HepG2 (cell line): ENCODE results near the gene ADGRD1. TPM values are rescaled to one million over a fixed set of nuclear protein-coding genes. Genes with fewer than 3 reads are reported as not detected.

Experiments
- ATF7 ChIP-seq, 2 experiments: fragments of 450-650 bp in 1 of 2; sonication (generic) in 1 of 2; formaldehyde crosslinking in 1 of 2; IDR thresholded peaks; 2 replicates each; pipeline versions ENCODE4 v1.4.0 to v1.6.1; 2016 to 2020; ENCODE audit warnings: antibody characterized with exemption in 1 of 2, mild to moderate bottlenecking in 1 of 2, missing genetic modification reagents in 1 of 2
- DNMT1 ChIP-seq: sonication (generic); formaldehyde crosslinking; IDR thresholded peaks from 2 replicates; pipeline ENCODE4 v1.5.1; 2020; ENCODE audit warnings: mild to moderate bottlenecking, missing genetic modification reagents
- REPIN1 ChIP-seq: sonication (generic); formaldehyde crosslinking; IDR thresholded peaks from 2 replicates; pipeline ENCODE4 v1.8.0; 2022; ENCODE audit warnings: missing genetic modification reagents, low read depth, mild to moderate bottlenecking, borderline replicate concordance
- SALL1 ChIP-seq: sonication (generic); formaldehyde crosslinking; IDR thresholded peaks from 2 replicates; pipeline ENCODE4 v1.8.0; 2022; ENCODE audit warnings: mild to moderate bottlenecking, missing genetic modification reagents
- ZBTB39 ChIP-seq: sonication (generic); formaldehyde crosslinking; IDR thresholded peaks from 2 replicates; pipeline ENCODE4 v1.5.0; 2020; ENCODE audit warnings: missing genetic modification reagents
- ZNF124 ChIP-seq: sonication (generic); formaldehyde crosslinking; IDR thresholded peaks from 2 replicates; pipeline ENCODE4 v1.4.0; 2020; ENCODE audit warnings: missing genetic modification reagents
- ZNF280D ChIP-seq: sonication (generic); formaldehyde crosslinking; IDR thresholded peaks from 2 replicates; pipeline ENCODE4 v1.5.1; 2020; ENCODE audit warnings: mild to moderate bottlenecking, missing genetic modification reagents
- ZNF614 ChIP-seq: IDR thresholded peaks from 2 replicates; pipeline ENCODE4 v1.6.1; 2018; ENCODE audit warnings: missing biosample characterization, missing genetic modification reagents, inconsistent platforms, borderline replicate concordance
- polyA plus RNA-seq, 8 experiments: library from polyadenylated mRNA; depleted of rRNA in 3 of 8; stranded (reverse) in 7 of 8; unstranded in 1 of 8; fragments of >200 nt; fragmentation: Illumina TruSeq in 4 of 8; extraction: Trizol in 4 of 8; gene quantifications; 2 replicates each; pipeline versions ENCODE4 v1.2.1 to v1.2.3, GENCODE V29; 2011 to 2016; ENCODE audit warnings: low read depth in 4 of 8, missing spikeins in 1 of 8, mixed read lengths in 1 of 8; ENCODE audit not compliant: insufficient read depth in 1 of 8
- total RNA-seq, 5 experiments: library from RNA; depleted of rRNA; stranded (reverse); fragments of >200 nt; fragmentation: Illumina TruSeq; extraction: Trizol; gene quantifications; 2 replicates each; pipeline ENCODE4 v1.2.3, GENCODE V29; 2016; ENCODE audit warnings: low read depth in 1 of 5
- TF ChIP-seq, protein P1 (sequence below): sonication (generic); formaldehyde crosslinking; IDR thresholded peaks from 2 replicates; pipeline ENCODE4 v1.8.1; 2023; ENCODE audit warnings: mild to moderate bottlenecking, missing genetic modification reagents
- TF ChIP-seq, protein P2 (sequence below): sonication (generic); formaldehyde crosslinking; IDR thresholded peaks from 2 replicates; pipeline ENCODE4 v1.5.0; 2020; ENCODE audit warnings: mild to moderate bottlenecking, missing genetic modification reagents, moderate library complexity

ADGRD1 gene
- total and polyA plus RNA-seq, 2 of the 13 experiments (the other 11 are each of a cell fraction or from before 2014, with no cell fraction given) = 0.46 to 12.4 TPM

- TF ChIP-seq ATF7 (IDR thresholded peaks at IDR 0.05) (no peak), ATF7 (CRISPR knock-in tag; IDR thresholded peaks at IDR 0.05) (no peak), ZBTB39 (no peak), DNMT1 (CRISPR knock-in tag) (no peak), SALL1 (CRISPR knock-in tag) (peak; percentile 81), ZNF124 (CRISPR knock-in tag) (0 out of 2 replicates have a peak, but pooled peaks have one; percentile 68), ZNF614 (CRISPR knock-in tag) (peak; percentile 76; the same call in 1 of the 2 replicates), ZNF280D (CRISPR knock-in tag) (peak; percentile 19; the same call in 1 of the 2 replicates), REPIN1 (0 out of 2 replicates have a peak, but pooled peaks have one; percentile 62)
- TF ChIP-seq, protein P1, sequence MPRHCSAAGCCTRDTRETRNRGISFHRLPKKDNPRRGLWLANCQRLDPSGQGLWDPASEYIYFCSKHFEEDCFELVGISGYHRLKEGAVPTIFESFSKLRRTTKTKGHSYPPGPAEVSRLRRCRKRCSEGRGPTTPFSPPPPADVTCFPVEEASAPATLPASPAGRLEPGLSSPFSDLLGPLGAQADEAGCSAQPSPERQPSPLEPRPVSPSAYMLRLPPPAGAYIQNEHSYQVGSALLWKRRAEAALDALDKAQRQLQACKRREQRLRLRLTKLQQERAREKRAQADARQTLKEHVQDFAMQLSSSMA (CRISPR knock-in tag) = 0 out of 2 replicates have a peak, but pooled peaks have one; percentile 35
- TF ChIP-seq, protein P2, sequence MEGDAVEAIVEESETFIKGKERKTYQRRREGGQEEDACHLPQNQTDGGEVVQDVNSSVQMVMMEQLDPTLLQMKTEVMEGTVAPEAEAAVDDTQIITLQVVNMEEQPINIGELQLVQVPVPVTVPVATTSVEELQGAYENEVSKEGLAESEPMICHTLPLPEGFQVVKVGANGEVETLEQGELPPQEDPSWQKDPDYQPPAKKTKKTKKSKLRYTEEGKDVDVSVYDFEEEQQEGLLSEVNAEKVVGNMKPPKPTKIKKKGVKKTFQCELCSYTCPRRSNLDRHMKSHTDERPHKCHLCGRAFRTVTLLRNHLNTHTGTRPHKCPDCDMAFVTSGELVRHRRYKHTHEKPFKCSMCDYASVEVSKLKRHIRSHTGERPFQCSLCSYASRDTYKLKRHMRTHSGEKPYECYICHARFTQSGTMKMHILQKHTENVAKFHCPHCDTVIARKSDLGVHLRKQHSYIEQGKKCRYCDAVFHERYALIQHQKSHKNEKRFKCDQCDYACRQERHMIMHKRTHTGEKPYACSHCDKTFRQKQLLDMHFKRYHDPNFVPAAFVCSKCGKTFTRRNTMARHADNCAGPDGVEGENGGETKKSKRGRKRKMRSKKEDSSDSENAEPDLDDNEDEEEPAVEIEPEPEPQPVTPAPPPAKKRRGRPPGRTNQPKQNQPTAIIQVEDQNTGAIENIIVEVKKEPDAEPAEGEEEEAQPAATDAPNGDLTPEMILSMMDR (CRISPR knock-in tag) = peak; percentile 96
Observed at GRCh38 chr12:130916241-130916911, 37.3 kb upstream of the ADGRD1 start (continued).
